Fibroblast of the aortic adventitia (primary cell): ENCODE data around the gene CPSF6. TPM values are rescaled to one million over a fixed set of nuclear protein-coding genes. Genes with fewer than 3 reads are reported as not detected.

Source experiments
- DNase-seq: peaks from one replicate; pipeline ENCODE4 v3.0.0-alpha.2; 2010; ENCODE audit warnings: low read depth
- H3K4me3 ChIP-seq: 2 replicates; pipeline ENCODE4 v1.5.1; 2011; ENCODE audit warnings: low read depth, mild to moderate bottlenecking, control low read depth, low read length, moderate library complexity
- CTCF ChIP-seq: IDR thresholded peaks from 2 replicates; pipeline ENCODE4 v1.5.1; 2011; ENCODE audit warnings: mild to moderate bottlenecking, low read length, control low read depth, inconsistent platforms; ENCODE audit not compliant: insufficient read depth
- total RNA-seq: library from RNA; depleted of rRNA; stranded (reverse); fragments of >200 nt; gene quantifications from 2 replicates; pipeline ENCODE4 v1.2.3, GENCODE V29; 2012; ENCODE audit warnings: low replicate concordance

Gene CPSF6
- total RNA-seq, 1 donor, result 25.8 TPM

GRCh38 chr12:69274861-69275260 is 35.5 kb downstream of the CPSF6 start:
- no peak overlapping the region for H3K4me3 ChIP-seq
- no peak for TF ChIP-seq CTCF
- peak; percentile 44 for DNase-seq

GRCh38 chr12:69275471-69275891 is 36.1 kb downstream of the CPSF6 start:
- no peak for TF ChIP-seq CTCF
- peak; percentile 57 for DNase-seq
- no peak overlapping the region for H3K4me3 ChIP-seq

- H3K4me3 ChIP-seq, result no peak overlapping the region
- no peak for DNase-seq
- no peak for TF ChIP-seq CTCF
These were observed 39.7 kb downstream of the CPSF6 start for GRCh38 chr12:69278814-69279782.

GRCh38 chr12:69284131-69284530 is 44.8 kb downstream of the CPSF6 start:
- peak overlapping the region; percentile 39 for H3K4me3 ChIP-seq
- DNase-seq, result peak; percentile 67
- peak; percentile 25 for TF ChIP-seq CTCF

- no peak for TF ChIP-seq CTCF
- H3K4me3 ChIP-seq, result no peak overlapping the region
- peak; percentile 16 for DNase-seq
These were observed 48.2 kb downstream of the CPSF6 start for GRCh38 chr12:69287556-69287955.

GRCh38 chr12:69290545-69291277 is 51.3 kb downstream of the CPSF6 start:
- peak; percentile 79 for DNase-seq
- TF ChIP-seq CTCF, result peak; percentile 97
- no peak overlapping the region for H3K4me3 ChIP-seq
